Measurements from ENCODE around the gene SIMC1.

SIMC1 gene

DNA sequence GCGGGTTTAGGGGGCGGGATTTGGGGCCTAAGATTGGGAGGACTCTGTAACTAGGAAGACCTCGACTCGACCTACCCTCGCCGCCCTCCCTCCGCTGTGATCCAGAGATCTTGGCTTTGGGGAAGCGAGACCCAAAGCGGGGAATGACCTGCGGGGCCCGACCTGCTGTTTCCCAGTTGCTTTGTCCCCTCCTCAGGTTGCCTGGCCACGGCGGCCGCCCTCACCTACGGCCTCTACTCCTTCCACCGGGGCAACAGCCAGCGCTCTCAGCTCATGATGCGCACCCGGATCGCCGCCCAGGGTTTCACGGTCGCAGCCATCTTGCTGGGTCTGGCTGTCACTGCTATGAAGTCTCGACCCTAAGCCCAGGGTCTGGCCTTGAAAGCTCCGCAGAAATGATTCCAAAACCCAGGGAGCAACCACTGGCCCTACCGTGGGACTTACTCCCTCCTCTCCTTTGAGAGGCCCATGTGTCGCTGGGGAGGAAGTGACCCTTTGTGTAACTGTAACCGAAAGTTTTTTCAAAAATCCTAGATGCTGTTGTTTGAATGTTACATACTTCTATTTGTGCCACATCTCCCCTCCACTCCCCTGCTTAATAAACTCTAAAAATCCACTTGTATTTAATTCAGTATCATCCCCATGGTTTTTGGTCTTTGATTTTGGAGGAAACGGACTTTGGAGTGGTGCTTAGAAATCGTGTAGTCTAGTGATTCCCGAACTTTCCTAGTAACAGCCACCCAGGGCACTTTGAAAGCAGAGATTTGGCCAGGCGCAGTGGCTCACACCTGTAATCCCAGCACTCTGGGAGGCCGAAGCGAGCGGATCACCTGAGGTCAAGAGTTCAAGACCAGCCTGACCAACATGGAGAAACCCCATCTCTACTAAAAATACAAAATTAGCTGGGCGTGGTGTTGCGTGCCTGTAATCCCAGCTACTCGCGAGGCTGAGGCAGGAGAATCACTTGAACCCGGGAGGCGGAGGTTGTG is 151.2 kb downstream of the SIMC1 start:
- no peak for DNase-seq

DNA sequence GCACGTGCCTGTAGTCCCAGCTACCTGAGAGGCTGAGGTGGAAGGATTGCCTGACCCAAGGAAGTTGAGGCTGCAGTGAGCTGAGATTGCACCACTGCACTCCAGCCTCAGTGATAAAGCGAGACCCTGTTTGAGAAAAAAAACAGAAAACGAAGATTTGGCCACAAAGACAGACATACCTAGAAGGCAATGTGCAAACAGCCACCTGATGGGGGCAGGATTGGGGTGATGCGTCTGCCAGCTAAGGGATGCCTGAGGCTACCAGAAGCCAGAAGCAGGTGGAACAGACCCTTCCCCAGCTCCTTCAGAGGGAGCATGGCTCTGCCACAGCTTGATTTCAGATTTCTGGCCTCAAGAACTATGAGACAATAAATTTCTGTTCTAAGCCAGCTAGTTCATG is 153.3 kb downstream of the SIMC1 start:
- DNase-seq = no peak

DNA sequence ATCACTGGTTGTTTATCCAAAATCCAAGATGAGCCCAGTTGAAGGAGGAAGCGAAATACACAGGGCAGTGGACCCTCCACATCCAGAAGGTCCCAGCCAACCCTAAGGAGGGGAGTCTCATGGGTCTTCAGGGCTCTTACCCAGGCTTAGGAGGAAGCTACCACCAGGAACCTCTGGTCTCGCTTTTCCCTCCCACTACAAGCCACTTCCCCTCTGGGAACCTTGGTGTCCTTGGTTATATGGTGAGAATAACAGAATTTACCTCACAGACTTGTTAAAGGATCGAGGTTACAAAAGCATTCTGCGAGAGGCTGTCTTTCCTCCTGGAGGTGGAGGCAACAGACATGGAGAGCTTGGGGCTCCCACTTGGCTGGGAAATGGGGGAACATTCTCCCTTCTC is 153.8 kb downstream of the SIMC1 start:
- no peak for DNase-seq

DNA sequence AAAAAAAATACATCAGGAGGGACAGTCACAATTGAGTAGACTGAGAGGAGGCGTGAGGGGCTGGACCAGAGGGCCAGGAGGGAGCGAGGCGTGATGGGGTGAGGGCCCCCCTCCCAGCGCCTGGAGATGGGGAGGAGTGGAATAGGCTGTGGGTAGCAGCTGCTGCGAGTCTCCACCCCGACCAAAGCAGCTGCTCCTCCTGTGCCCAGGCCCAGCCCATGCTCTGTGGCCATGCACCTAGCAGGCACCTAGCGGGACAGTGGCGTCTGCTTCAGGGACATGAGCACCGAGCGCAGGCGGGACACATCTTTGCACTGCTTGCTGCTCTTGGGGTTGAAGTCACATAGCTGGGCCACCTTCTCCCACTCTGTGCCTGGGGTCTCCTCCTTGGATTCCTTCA is 154.3 kb downstream of the SIMC1 start:
- DNase-seq = no peak

DNA sequence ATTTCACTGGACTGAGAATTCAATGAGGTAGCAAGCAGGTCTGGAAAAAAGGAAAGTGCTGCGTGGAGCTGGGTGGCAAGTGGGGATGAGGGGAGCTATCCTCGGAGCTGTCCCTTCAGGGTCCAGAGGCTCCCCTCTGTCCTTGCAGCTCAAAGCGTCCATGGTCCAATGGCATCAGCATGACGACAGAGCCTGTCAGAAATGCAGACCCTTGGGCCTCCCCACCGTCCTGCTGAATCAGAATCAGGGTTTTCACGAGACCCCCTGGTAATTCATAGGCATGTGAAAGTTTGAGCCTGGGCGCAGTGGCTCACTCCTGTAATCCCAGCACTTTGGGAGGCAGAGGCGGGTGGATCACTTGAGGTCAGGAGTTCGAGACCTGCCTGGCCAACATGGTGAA is 155.9 kb downstream of the SIMC1 start:
- DNase-seq = no peak

DNA sequence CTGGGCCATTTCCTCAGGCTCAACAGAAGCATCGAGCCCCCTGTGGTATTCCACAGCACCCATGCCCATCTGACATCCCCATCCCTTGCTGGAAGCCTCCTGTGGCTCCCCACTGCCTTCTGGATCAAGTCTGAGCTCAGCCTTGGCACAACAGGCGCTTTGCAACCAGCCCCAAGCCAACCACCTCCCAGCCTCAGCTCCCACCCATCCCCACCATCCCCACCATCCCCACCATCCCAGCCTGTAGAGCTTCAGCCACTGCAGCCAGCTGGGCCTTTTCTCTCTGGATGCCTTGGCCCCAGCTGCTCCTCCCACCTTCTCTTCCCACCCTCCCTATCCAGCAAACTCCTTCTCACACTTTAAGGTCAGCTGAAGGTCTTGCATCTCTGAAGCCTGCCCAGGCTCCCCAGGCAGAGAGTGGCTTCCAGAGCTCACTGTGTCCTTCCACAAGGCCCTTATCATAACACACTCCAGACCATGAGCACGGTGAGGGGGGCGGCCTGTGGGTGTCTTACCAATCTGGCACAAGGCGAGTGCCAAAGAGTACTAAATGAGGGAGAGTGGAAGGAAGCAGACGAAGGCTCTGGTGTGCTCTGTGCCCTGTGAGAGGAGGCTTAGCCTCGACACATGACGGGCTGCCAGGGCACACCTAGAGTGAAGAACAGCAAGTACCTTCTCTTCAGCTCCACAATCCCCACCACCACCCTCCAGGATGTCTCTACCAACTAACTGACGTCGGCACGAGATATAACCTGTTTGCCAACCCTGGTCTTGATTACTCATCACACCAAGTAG is 156.9 kb downstream of the SIMC1 start:
- DNase-seq = no peak
